IPS DF 6.9 (cell line): ENCODE measurements around the gene SPIRE1.

ENCODE experiments used
- DNase-seq: peaks from one replicate; pipeline ENCODE4 v3.0.0-alpha.2; 2013; ENCODE audit warnings: low read depth, low spot score
- H3K27ac ChIP-seq: one replicate; pipeline ENCODE4 v1.5.1; 2013; ENCODE audit warnings: low read length, control low read depth
- H3K27me3 ChIP-seq: 2 replicates; pipeline ENCODE4 v1.6.1; 2013; ENCODE audit warnings: mild to moderate bottlenecking, low read length; ENCODE audit not compliant: control insufficient read depth, insufficient read depth
- H3K36me3 ChIP-seq: 2 replicates; pipeline ENCODE4 v1.6.1; 2013; ENCODE audit warnings: low read length; ENCODE audit not compliant: control insufficient read depth, insufficient read depth
- H3K4me1 ChIP-seq: 2 replicates; pipeline ENCODE4 v1.6.1; 2013; ENCODE audit warnings: low read length; ENCODE audit not compliant: control insufficient read depth, insufficient read depth
- H3K4me3 ChIP-seq: 2 replicates; pipeline ENCODE4 v1.5.1; 2013; ENCODE audit warnings: mild to moderate bottlenecking, low read length
- H3K9me3 ChIP-seq: 2 replicates; pipeline ENCODE4 v1.6.1; 2013; ENCODE audit warnings: low read length, inconsistent platforms; ENCODE audit not compliant: control insufficient read depth, insufficient read depth
- WGBS: extraction: QIAGEN DNeasy Blood & Tissue Kit; methylation state at CpG from one replicate; pipeline ENCODE4 v1.1.7; 2013; ENCODE audit warnings: mixed read lengths, missing lambda C conversion rate; ENCODE audit not compliant: insufficient read length, insufficient coverage; 5-methylcytosine and 5-hydroxymethylcytosine counted together

SPIRE1 gene

GRCh38 chr18:12408247-12408869, 249.5 kb downstream of the SPIRE1 start:
- Histone ChIP-seq H3K36me3 (no peaks in the 10 kb centered on the region), H3K4me3 (peak overlapping the region; percentile 51; the same call in 1 of the 2 replicates), H3K4me1 (peaks cover 2% of the 10 kb centered on the region; the same call in 1 of the 2 replicates), H3K27ac (no peak overlapping the region), H3K27me3 (peaks cover 6% of the 10 kb centered on the region; the same call in 1 of the 2 replicates), H3K9me3 (no peaks in the 10 kb centered on the region)
- no peak for DNase-seq
- no CpG with 5 or more reads among the region's 32 CpGs for WGBS

- no peak overlapping the region for H3K27ac ChIP-seq
- no peak overlapping the region for H3K4me3 ChIP-seq
- H3K4me1 ChIP-seq: peaks cover 2% of the 10 kb centered on the region; the same call in 1 of the 2 replicates
- H3K9me3 ChIP-seq: no peaks in the 10 kb centered on the region
- peaks cover 6% of the 10 kb centered on the region; the same call in 1 of the 2 replicates for H3K27me3 ChIP-seq
- no peaks in the 10 kb centered on the region for H3K36me3 ChIP-seq
- WGBS: no CpG with 5 or more reads among the region's 19 CpGs
- no peak for DNase-seq
These were observed 251.4 kb downstream of the SPIRE1 start for GRCh38 chr18:12406371-12407111.

- no peaks in the 10 kb centered on the region for H3K9me3 ChIP-seq
- H3K4me3 ChIP-seq: no peak overlapping the region
- H3K4me1 ChIP-seq: peaks cover 2% of the 10 kb centered on the region; the same call in 1 of the 2 replicates
- no peaks in the 10 kb centered on the region for H3K36me3 ChIP-seq
- H3K27ac ChIP-seq: no peak overlapping the region
- H3K27me3 ChIP-seq: peaks cover 6% of the 10 kb centered on the region; the same call in 1 of the 2 replicates
- no peak for DNase-seq
- no CpG with 5 or more reads among the region's 3 CpGs for WGBS
These were observed 252.8 kb downstream of the SPIRE1 start for GRCh38 chr18:12405066-12405465.

GRCh38 chr18:12403601-12404506, 254.1 kb downstream of the SPIRE1 start:
- Histone ChIP-seq H3K9me3 (no peaks in the 10 kb centered on the region), H3K27me3 (peaks cover 6% of the 10 kb centered on the region; the same call in 1 of the 2 replicates), H3K4me3 (no peak overlapping the region), H3K4me1 (peaks cover 2% of the 10 kb centered on the region; the same call in 1 of the 2 replicates), H3K36me3 (no peaks in the 10 kb centered on the region), H3K27ac (no peak overlapping the region)
- no CpG with 5 or more reads among the region's 6 CpGs for WGBS
- DNase-seq: no peak

- H3K36me3 ChIP-seq: no peaks in the 10 kb centered on the region
- H3K4me1 ChIP-seq: no peaks in the 10 kb centered on the region
- DNase-seq: no peak
- no CpG with 5 or more reads among the region's 9 CpGs for WGBS
- H3K9me3 ChIP-seq: no peaks in the 10 kb centered on the region
- H3K4me3 ChIP-seq: no peak overlapping the region
- peaks cover 3% of the 10 kb centered on the region; the same call in 1 of the 2 replicates for H3K27me3 ChIP-seq
- H3K27ac ChIP-seq: no peak overlapping the region
These were observed 256.0 kb downstream of the SPIRE1 start for GRCh38 chr18:12401881-12402280.

GRCh38 chr18:12399231-12399630, 258.7 kb downstream of the SPIRE1 start:
- no peaks in the 10 kb centered on the region for H3K4me1 ChIP-seq
- no peak overlapping the region for H3K27ac ChIP-seq
- WGBS: no CpG with 5 or more reads among the region's 5 CpGs
- no peaks in the 10 kb centered on the region for H3K9me3 ChIP-seq
- no peaks in the 10 kb centered on the region for H3K36me3 ChIP-seq
- DNase-seq: no peak
- H3K27me3 ChIP-seq: no peaks in the 10 kb centered on the region
- H3K4me3 ChIP-seq: no peak overlapping the region

GRCh38 chr18:12398625-12399024, 259.3 kb downstream of the SPIRE1 start:
- WGBS: no CpG with 5 or more reads among the region's 5 CpGs
- DNase-seq: no peak
- H3K36me3 ChIP-seq: no peaks in the 10 kb centered on the region

GRCh38 chr18:12397793-12398192, 260.1 kb downstream of the SPIRE1 start:
- H3K9me3 ChIP-seq: no peaks in the 10 kb centered on the region
- H3K27me3 ChIP-seq: no peaks in the 10 kb centered on the region
- H3K4me3 ChIP-seq: no peak overlapping the region
- no peak for DNase-seq
- WGBS: no CpG with 5 or more reads among the region's 6 CpGs
- no peaks in the 10 kb centered on the region for H3K36me3 ChIP-seq
- no peaks in the 10 kb centered on the region for H3K4me1 ChIP-seq
- no peak overlapping the region for H3K27ac ChIP-seq

More at GRCh38 chr18:12398625-12399024, 259.3 kb downstream of the SPIRE1 start:
- H3K27me3 ChIP-seq: no peaks in the 10 kb centered on the region
- no peak overlapping the region for H3K27ac ChIP-seq
- no peak overlapping the region for H3K4me3 ChIP-seq
- no peaks in the 10 kb centered on the region for H3K9me3 ChIP-seq
- H3K4me1 ChIP-seq: no peaks in the 10 kb centered on the region

GRCh38 chr18:12397254-12397653, 260.7 kb downstream of the SPIRE1 start:
- no peak overlapping the region for H3K4me3 ChIP-seq
- H3K36me3 ChIP-seq: no peaks in the 10 kb centered on the region
- H3K4me1 ChIP-seq: no peaks in the 10 kb centered on the region
- DNase-seq: no peak
- no peaks in the 10 kb centered on the region for H3K9me3 ChIP-seq
- no peak overlapping the region for H3K27ac ChIP-seq
- H3K27me3 ChIP-seq: no peaks in the 10 kb centered on the region
- no CpG with 5 or more reads among the region's 9 CpGs for WGBS
